HG02763 (cell line): ENCODE results near the gene SUSD3.

Experiments used
- ATAC-seq: cut with Tn5 transposase; IDR thresholded peaks from one replicate; pipeline ENCODE4 v1.9.1; 2021; ENCODE audit warnings: mild to moderate bottlenecking, moderate library complexity; ENCODE audit not compliant: unreplicated experiment

Gene SUSD3

DNA sequence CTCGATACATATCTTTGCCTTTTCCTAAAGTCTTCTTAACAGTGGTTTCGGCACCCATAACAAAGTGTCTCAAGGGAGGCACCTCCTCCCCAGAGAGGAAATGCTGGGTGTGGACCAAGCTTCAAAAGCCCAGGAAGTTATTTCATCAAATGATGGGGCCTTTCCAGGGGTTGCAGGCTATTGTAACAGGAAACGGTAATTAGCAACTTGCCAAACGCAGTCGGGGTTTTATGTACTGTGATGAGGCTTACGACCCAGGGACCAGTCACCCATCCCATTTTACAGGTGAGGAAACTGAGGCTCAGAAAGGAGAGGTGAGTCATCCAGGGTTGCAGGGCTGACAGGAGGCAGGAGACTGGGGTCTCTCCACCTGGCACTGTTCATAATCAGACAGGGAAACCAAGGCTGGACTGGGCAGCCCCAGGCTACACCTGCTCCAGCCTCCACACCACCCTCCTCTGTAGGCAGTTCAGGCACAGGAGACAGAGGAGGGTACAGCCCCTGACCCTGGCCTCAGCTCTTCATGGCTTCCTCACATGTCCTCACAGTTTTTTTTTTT is 30.0 kb upstream of the SUSD3 start:
- ATAC-seq, result no peak

DNA sequence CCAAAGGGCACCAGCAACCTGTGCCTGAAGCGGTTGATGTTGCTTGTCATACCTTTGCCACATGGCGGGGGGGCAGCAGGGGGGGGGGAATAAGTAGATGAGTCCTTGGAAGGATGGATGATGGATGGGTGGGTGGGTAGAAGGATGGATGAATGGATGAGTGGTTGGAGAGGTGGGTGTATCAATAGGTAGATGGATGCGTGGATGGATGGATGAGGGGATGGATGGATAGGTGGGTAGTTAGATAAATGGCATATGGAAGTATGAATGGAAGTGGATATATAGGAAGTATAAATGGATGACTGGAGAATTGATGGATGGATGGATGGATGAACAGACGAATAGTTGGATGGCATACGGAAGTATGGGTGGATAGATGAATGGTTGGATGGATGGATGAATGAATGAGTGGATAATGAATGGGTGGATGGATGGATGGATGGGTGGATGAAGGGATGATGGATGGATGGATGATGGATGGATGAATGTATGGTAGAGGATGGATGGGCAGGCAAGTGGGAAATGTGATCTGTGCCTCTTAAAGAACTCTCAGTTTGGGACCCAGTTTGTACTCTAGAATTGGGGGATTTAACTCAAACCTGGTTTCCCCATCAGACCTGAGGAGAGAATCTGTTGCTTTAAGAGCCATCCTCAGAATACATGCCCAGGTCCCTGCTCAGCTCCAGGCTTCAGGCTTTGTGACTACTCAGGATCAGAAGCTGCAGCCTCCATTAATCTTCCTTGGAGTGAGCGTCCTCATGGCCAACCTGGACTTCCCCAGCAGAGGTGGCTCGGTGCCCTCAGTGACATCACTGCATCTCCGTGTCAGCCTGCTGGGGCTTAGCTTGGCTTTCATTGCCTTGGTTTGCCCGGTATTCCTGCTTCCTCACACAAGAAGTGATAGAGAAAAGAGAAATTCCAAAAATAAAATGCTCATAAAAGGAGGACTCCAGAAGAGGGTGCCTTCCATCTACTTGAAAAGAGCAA is 27.6 kb upstream of the SUSD3 start:
- ATAC-seq, result no peak

DNA sequence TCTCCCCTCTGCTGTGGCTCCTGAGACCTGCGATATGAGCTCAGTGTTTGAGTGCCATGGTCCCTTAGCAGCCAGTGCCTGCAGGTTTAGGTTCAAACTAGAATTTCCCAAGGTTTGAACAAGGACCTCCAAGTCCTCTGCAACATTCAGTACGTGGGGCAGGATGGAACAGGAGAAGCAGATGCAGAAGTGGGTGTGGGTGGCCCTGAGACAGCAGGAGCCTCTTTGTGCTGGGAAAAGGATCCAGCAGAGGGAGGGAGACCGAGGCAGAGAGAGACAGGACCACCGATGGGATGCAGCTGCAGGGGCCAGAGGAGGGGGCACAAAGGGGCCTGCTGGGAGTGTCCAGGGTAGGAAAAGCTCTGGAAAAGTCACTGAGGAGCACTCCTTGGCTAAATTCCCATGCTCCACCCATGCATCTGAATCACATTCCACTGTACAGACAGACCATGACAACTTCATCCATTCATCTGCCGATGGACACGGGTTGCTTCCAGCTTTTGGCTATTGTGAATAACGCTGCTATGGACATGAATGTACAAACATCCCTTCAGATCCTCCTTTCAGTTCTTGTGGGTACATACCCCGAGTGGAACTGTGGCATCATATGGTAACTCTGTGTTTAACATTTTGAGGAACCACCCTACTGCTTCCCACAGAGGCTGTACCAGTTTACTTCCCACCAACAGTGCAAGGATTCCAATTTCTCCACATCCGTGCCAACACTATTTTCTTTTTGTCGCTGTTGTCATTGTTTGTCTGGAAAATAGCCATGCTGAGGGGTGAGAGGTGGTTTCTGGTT is 26.7 kb upstream of the SUSD3 start:
- ATAC-seq, result no peak

DNA sequence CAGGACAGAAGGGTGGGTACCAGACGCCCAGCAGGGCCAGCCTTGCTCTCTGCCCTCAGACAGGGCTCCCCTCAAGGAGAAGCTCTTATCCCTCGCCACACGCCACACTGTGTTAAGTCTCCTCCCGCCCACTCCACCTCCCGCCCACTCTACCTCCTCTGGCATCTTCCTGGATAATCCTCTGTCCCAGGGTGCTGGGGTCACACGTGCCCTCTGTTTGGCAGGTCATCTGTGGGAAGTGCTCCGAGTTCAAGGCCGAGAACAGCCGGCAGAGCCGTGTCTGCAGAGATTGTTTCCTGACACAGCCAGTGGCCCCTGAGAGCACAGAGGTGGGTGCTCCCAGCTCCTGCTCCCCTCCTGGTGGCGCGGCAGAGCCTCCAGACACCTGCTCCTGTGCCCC is 26.0 kb upstream of the SUSD3 start:
- ATAC-seq, result no peak

DNA sequence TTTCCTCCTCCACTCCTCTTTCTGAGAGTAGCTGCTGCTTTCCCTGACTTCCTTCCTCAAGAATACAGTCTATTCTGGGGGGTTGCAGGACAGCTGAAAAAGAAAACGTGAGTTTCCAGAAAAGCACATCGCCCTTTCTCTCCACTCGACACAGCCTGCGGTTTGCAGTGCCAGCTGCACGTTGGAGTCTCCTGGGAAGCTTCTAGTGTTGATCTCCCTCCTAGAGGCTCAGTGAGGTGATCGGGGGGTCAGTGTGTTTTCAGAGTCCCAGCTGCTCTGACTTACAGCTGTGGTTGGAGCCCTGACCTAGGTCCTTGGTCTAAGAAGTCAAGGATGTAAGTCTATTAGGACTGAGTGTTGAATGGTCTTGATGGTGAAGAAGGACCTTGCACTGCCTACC is 25.0 kb upstream of the SUSD3 start:
- ATAC-seq, result no peak

DNA sequence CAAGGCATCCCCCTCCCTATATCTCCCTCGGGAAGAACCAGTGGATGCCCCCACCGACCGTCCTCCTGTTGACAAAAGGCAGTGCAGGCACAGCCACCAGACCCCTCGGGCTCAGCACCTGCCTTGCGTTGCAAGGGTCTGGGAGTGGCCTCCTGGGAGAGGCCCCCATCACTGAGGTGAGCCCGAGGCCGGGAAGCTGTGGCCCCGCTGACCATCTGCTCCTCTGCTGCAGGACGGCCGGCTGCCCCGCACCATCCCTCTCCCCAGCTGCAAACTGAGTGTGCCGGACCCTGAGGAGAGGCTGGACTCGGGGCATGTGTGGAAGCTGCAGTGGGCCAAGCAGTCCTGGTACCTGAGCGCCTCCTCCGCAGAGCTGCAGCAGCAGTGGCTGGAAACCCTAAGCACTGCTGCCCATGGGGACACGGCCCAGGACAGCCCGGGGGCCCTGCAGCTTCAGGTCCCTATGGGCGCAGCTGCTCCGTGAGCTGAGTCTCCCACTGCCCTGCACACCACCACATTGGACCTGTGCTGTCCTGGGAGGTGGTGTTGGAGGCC is 23.3 kb upstream of the SUSD3 start:
- no peak for ATAC-seq

DNA sequence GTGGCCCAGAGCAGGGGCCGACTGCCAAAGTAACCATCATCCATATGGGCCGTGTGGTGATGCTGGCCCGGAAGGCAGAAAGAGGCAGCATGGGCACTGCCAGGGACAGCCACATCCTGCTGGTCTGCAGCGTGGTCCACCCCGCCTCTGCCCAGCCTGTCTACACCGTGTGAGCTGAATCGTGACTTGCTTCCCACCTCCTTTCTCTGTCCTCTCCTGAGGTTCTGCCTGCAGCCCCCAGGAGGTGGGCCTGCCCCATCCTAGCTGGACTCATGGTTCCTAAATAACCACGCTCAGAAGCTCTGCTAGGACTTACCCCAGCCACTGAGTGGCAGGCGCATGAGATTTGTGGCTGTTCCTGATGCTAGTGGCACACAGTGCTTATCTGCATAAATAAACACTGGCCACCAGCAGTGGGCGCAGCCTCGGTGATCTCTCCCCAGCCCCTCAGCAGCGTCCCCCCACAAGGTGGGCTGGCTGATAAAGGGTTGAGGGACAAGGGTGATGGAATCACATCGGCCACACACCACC is 22.6 kb upstream of the SUSD3 start:
- no peak for ATAC-seq

DNA sequence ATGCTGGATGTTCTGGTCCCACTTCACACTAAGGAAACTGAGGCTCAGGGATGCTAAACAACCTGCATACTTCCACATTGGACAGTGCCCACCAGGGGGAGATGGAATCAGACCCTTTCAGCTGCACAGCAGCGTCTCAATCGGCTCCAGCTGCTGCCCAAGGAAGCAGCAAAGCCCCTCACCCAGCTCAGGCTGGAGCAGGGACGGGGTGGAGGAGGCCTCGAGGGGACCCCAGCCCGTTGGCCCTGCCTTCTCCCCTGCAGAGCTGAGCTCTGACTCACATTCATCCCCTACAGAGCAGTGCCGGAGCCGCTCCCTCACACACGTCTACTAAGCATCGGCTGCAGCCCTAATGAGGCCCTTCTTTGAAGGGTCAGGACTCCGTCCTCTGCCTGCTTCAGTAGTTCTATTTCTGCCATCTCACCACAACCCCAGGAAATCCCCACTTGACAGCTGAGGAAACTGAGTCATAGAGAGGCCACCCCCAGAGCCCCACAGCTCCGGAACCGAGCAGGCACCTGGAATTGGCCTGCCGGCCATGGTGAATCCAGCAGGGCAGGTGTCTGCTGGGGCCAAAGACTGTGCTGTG is 21.5 kb upstream of the SUSD3 start:
- no peak for ATAC-seq

DNA sequence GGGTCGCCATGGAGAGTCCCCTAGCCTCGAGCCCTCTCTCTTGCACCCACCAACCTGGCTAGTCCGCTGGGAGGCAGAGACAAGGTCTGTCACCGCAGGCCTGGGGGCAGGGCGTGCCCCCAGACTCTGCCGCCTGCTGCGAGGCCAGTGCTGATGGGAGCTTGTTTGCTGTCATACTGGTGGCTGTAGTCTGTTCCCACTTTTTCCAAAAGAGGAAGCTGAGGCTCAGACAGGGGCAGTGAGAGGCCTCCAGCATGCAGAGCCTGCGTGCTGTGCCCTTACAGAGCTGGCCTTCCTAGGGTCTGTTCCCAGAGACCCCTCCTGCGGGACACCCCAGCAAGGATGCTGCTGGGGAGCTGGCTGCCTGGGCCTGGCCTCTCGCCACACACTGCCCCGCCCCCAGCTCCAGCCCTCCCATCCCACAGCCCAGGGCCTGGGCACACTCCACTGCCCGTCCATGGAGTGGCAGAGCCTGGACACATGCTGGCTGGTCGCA is 21.0 kb upstream of the SUSD3 start:
- ATAC-seq, result no peak

DNA sequence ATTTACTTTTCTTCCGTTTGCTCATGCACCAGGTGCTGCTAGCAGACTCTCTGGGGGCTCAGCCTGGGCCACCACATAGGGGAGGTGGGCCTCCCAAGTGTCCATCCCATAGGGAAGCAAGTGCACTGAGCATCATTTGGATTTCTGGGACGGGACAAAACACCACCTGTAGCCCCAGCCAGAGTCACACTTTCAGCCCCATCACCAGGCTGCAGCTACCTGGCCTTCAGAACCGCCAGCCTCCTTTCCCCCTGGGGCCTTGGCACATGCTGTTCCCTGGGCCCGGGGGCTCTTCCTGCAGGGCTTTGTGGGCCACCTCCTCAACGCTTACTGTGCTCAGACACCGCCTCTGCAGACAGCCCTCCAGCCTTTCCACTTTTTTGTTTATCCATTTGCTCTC is 19.6 kb upstream of the SUSD3 start:
- no peak for ATAC-seq

DNA sequence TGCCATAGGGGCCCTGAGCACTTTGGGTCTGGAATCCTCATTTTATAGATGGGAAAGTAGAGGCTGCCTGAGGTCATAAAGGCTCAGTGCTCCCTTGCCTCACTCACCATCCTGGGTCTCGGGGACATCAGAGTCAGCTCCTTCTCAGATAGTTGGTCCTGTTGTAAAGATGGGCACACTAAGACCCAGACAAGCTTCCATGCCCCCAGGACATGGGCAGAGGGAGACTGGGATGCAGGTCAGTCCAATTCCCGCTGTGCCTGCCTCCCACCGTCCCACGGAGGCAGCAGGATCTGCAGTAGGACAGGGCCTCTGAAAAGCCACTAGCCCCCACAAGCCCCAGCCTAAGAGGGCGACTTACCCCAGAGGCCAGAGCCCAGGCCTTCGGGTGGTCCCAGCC is 19.0 kb upstream of the SUSD3 start:
- ATAC-seq, result no peak

DNA sequence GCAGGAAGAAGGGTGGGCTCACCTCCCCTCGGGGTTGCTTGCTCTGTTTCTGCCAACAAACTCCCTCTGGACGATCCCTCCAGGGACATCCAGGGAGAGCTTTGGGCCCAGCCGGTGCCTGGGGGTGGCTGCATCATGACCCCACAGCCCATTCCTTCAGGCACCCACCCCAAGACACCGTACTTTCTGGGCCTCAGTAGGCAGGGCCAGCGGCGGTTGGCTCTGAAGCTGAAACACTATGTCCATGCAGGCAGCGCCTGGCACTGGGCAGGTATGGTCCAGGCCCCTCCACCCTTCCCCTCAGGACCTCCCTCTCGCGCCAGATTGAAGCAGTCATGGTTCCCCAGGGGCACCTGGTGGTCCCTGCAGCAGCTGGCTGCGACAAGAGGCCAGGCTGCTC is 18.5 kb upstream of the SUSD3 start:
- ATAC-seq, result no peak

DNA sequence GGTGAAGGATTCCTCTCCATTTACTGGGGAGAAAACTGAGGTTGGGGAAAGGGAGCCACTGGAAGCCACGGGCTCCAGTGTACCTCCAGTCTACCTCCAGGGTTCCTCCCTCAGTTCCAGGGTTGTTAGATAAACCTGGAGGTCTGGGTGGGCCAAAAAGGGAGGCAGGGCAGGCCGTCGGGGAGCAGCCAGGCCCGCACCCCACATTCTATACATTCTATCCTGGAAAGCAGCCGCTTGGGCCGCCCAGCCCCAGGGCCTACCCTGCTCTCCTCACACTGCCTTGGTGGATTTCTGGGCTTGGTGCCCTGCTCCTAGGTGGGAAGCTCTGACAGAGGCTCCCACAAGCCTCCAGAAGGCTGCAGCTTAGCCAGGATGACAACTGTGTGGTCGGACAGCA is 18.1 kb upstream of the SUSD3 start:
- no peak for ATAC-seq

DNA sequence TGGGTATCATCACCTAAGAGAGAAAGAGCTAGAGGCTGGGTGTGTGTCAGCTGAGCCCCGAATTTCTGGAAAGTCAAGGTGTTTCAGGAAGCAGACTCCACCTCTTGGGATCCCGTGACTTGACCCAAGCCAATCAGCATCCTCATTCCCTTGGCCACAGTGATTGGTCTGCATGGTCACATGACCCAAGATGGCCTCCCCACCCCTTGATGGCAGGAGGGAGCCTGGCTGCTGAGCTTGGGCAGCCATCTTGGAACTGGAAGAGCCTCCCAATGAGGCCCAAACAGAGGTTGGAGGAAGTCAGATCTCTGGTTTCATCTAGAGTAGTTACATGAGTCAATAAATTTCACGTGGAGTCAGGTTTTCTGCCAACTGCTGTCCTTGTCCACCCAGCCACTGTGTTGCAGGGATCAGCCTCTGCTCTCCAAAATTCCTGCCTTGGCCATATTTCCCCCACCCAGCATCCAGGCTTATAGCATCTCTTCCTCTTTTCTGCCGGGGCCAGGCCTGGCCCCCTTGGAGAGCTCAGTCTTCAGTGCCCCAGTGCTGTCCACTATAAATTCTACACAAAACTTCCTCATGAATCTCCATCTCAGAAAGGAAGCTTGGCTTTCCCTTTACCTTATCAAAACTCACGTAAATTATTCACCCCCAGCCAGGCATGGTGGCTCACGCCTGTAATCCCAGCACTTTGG is 17.2 kb upstream of the SUSD3 start:
- ATAC-seq, result no peak

DNA sequence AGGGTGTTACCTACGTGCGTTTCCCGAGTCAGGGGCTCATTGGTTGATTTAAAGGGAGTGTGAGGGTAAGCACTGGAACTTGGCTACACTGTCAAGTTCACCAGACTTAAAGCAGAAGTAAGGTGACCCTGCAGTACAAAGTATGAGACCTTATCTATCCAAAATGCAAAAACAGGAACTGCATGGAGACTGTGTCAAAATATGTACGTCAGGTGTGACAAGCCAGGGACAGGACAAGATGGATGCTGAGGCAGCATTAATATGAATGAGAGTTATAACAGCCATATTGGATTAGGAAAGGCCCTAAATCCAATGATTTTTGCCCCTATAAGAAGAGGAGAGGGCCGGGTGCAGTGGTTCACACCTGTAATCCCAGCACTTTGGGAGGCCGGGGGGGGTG is 15.4 kb upstream of the SUSD3 start:
- ATAC-seq, result no peak

DNA sequence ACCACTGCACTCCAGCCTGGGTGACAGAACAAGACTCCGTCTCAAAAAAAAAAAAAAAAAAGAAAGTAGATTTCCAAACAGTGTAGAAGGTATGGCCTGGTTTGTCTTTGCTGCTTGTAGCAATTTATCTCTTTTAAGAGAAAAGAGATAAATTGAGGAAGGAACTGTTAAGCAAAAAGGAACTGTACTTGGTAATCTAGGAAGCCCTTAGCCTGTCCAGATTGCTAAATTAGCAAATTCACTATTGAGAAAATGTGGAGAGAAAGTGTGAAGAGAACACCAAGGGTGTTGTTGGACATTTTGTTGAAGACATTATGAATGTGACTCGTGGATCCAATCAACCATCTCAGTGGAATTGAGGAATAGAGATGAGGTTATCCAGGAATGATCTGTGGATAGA is 13.0 kb upstream of the SUSD3 start:
- ATAC-seq, result no peak

DNA sequence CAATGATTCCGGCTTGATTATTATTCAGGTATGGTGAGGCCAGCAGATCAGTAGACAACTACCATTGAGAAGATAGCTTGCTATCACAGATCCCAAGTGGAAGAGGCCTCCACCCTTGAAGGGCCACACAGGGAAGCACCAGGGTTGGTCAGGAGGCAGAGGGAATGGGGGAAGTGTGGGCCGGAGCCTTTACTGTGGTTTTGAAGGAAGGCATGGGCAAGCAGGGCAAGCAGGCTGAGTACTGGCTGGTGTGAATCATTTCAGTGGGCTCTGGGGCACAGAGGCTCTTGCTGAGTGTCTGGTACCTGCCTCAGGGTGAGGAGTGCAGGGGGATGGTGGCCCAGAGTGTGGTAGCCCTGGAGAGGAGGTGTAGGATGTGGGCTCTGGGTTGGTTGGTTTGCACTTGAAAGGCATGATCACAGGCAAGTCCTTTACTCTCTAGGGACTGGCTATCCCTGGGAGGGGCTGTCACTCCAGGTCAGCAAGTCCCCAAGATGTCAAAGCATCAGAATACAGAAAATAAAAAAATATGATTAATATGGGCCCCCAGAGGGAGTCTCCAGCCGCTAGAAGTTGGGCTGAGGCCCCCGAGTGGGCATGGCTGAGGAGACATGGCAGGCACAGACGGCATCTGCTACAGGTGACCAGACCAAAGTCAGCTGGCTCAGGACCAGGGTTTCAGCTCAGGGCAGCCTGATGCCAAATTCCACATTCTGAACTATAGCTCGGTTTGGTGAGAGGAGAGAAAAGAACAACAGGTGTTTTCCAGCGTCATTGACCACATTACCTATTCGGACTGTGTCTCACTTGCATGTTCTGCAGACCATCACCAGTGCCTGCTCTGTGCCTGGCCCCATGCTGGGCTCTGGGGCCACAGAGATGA is 9.7 kb upstream of the SUSD3 start:
- no peak for ATAC-seq

DNA sequence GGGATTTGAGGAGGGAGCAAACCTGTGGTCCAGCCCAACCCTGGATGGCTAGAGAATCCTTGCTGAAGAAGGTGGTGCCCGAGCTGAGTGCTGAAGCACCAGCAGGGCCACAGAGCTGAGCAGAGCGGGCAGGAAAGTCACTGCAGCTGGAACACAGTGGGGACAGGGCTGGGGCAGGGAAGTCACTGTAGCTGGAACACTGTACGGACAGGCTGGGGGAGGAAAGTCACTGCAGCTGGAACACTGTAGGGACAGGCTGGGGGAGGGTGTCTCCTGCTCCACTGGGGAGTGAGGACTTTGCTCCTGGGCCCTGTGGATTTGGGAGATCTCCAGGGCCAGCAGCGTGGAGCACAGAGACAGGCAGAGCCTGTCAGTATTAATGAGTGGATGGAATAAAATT is 9.0 kb upstream of the SUSD3 start:
- ATAC-seq, result no peak

DNA sequence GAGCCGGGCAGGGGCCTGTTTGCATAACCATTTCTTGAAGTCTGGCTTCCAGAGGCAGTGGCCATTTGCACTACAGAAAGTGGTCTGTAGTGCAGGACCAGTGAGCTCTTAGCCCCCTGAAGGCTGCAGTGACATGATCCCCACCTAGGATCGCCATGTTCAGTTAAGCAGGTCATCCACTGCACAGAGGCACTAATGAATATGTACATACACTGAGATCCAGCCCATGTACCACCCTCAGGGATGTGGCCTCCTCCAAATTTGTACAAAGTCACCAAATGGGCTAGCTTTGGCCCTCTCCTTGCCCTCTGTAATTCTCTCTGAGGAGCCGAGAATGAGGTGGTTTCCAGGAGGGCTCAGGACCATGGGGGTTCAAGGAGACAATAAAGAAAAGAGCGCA is 8.3 kb upstream of the SUSD3 start:
- no peak for ATAC-seq
